ENCODE data around the gene CEP70.
"Not testable (repeated sequence)": the region's sequence is repeated elsewhere in the genome, so short reads cannot be mapped to it uniquely, and the experiment has no call there.

Gene CEP70

DNA sequence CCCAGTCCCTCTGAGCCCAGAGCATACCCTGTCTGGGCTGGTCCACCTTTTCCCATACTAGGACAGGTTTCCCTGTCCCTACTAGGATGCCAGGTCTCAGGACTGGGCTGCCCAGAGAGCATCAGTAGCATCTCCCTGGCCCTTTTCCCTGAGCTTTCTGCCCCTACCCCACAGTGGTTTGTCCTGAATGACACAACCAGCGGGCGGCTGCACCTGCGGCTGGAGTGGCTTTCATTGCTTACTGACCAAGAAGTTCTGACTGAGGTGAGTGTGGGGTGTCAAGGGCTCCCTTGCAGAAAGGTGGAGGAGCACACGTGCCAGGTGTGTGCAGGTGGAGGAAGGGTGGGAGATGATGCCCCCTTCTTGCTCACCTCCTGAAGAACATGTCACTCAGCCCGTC is 126.1 kb downstream of the CEP70 start:
- no peak for DNase-seq

DNA sequence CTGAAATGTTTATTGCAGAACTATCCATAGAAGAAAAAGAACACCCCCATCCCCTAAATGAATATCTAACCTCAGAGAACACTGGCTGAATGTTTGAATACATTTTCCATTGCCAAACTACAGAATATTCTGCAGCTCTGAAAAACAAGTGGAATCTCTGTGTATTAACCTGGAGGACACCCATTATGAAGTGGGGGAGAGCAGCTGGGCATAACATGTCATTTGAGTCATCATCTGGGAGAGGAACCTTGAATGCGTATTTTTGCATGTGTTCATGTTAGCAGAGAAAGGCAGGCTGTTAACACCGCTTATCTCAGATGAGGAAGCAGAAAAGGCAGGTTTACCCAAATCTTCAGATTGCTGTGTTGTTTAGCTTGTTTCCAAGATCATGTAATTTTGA is 128.1 kb downstream of the CEP70 start:
- DNase-seq, result no peak

DNA sequence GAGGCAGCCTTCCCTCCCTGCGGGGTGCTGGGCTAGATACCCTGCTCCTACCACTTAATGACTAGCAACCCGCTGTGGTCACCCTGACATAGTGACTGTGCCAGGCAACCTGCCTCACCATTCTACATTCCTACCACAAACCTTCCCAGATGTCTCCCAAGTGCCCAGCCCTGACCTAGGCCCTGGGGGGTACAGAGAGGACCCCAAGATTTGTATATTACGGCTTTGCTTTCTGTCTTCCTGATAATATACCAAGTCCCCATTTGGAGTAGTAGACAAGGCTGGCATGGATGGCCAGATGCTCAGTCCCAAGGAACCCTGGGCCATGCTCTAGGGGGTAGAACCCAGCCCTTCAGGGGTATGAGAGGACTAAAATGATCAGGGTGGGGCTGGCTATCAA is 128.6 kb downstream of the CEP70 start:
- no peak for DNase-seq

DNA sequence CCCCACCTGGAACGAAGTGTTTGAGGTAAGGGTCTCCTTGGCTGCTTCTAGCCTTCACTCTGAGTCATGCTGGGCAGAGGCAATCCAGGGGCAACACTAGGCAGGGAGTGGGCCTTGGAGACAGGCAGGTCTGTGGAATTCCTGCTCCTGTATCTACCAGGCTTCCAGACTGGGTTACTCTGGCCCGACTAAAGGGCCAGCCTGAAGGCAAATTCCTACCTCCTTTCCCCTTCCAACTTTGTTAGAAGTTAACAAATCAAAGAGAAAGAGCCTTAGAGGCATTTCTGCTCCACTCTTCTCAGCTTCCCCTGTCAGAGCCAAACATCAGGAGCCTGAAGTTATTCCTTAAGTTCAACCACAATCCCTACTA is 129.6 kb downstream of the CEP70 start:
- no peak for DNase-seq

DNA sequence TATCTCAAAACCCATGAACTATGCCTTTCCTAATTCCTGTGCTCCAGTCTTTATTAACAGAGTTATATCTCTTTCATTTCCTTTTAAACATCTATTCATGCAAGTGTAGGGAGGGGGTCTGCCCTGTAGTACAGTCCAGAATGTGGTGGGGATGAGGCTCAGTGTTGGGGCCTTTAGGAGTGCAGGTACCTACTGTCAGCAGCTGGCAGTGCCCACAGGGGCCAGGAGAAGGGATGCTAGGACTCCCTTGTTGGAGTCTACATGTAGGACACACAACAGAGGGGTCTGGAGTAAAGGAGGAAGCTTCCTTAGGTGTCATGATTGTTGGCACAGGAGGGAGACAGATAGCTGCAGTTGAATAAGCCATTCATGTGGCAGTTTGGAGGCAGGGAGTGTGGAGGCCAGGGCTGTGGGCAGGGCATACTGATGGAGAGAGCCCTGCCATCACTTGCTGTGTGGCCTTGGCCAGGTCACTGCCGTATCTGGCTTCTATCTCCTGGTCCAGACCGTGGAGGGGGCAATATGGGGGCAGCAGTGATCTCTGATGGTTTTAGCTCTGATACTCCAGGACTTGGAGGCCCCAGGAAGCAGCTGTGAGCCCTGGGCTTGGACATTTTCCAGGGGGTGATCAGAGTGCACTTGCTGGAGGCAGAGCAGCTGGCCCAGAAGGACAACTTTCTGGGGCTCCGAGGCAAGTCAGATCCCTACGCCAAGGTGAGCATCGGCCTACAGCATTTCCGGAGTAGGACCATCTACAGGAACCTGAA is 130.2 kb downstream of the CEP70 start:
- DNase-seq, result no peak

DNA sequence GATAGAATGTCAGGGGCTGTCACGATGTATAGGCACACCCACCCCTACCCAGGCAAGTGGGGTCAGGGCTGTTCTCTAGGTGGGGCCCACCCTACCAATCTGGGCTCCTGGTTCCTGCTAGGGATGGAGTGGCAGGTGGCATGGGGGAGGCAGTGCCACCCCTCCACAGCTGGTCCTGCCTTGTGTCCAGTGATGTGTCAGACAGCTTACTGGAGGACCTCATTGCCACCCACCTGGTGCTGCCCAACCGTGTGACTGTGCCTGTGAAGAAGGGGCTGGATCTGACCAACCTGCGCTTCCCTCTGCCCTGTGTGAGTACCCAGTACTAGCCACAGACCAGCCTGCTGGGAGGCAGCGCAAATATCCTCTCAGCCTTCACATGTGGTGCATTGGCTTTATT is 132.2 kb downstream of the CEP70 start:
- DNase-seq, result no peak

DNA sequence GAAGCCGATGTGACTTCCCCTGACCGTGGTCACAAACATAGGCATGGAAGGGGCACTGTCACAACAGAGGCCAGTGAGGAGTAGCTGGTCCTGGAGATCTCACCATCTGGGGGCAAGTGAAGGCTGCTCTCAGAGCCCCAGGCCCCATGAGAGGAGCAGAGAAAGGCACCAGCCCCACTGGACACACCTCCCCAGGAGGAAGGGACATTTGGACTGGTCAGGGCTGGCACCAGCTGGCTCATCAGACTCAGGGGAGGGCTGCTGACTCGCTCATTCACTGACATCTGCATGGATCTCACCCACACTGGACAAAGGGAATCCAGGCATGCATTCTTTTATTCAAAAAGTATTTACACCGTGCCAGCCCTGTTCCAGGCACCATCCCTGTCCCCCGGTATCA is 132.8 kb downstream of the CEP70 start:
- DNase-seq, result no peak

DNA sequence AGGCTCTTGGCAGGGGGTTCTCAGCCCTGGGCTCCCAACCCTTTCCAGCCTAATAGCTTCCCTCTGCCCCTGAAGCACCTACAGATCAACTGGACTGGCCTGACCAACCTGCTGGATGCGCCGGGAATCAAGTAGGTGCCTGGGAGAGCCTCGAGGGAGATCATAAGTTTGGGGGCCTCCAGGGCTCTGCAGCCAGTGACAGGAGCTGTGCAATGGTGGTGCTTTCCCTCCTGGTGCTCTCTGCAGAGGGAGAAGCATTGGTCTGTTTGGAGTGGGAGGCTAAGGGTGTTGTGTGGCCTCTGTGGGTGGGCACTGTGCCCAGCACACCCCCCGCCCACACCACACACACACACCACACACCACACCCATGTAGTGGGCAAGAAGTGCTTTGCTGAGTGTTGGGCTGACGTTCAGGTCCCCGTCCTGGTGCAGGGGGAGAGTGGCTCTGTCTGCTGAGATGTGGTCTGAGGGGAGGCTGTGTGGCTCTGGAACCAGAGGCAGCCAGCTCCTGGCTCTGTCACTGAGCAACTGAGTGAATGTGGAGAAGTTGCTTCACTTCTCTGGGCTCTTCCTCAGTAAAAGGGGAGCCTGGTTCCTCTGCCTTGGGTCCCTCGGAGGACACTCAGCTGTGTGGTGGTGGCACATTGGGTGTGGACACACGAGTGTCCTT is 133.4 kb downstream of the CEP70 start:
- DNase-seq, result no peak

- DNase-seq, result no peak
These were observed 134.2 kb downstream of the CEP70 start for GRCh38 chr3:138459619-138460535.

GRCh38 chr3:138458774-138459499 is 135.1 kb downstream of the CEP70 start:
- DNase-seq, result no peak

- no peak for DNase-seq
These were observed 136.0 kb downstream of the CEP70 start for GRCh38 chr3:138457863-138458735.

GRCh38 chr3:138456961-138457862 is 136.8 kb downstream of the CEP70 start:
- DNase-seq, result no peak

- no peak for DNase-seq
These were observed 138.0 kb downstream of the CEP70 start for GRCh38 chr3:138455801-138456716.

DNA sequence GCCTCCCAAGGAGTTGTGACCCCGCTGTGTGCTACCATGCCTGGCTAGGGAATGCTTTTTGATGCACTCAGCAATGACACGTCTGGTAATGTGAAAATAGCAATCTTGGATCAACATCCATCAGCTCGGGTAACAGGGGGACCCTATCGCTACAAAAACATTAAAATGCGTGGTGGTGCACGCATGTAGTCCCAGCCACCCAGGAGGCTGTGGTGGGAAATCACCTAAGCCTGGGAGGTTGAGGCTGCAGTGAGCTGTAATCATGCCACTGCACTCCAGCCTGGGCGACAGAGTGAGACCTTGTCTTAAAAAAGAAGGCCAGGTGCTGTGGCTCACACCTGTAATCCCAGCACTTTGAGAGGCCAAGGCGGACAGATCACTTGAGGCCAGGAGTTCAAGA is 140.1 kb downstream of the CEP70 start:
- DNase-seq, result not testable (repeated sequence)

DNA sequence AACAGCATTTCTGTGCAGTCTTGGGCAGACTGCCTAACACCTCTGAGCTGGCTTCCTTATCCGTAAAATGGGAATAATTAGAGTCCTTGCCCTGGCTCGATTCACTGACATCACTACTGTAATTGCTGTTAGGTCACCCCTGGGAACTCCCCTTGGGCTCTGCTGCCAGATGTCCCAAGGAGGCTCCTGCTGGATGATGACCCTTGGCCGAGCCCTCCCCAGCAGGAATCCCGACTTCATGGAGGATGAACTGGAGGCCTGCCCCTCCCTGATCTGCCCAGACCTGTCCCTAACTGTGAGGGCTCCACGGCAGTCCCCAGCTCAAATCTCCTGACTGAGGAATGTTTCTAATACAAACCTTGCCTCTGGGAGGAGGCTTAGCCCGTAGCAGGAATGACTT is 141.6 kb downstream of the CEP70 start:
- no peak for DNase-seq

- no peak for DNase-seq
These were observed 142.4 kb downstream of the CEP70 start for GRCh38 chr3:138451595-138452162.

DNA sequence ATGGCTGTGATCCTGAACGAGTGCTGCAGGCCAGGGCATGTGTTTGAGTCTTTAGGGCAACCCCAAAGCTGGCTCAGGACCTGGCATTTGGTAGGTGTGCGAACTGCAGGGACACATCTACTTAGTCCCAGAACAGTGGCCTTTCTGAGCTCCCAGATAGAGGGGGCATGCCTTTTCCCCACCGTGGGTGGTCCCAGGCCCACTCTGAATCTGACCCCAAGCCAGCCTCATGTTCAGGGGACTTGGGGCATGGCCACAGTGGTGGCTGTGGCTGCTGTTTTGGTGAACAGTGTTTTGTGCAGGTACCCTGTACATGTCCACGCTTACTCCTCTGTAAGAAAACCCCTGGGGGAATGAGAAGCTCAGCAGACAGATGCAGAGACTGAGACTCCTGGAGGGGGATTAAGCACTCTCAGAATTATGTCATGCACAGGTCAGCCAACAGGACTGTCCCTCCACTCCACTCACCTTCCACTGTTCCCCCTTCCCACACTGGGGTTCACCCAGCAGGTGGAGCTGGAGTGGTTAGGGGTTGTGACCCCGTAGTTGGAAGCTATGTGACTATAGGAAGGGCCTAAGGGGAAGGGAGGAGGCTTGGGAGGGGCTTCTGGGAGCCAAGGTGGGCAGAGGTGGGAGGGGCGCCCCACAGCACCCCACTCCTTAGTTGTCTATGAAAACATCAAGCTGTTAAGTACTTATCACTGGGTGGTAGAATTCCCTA is 143.2 kb downstream of the CEP70 start:
- no peak for DNase-seq

- no peak for DNase-seq
These were observed 143.9 kb downstream of the CEP70 start for GRCh38 chr3:138450181-138450580.

DNA sequence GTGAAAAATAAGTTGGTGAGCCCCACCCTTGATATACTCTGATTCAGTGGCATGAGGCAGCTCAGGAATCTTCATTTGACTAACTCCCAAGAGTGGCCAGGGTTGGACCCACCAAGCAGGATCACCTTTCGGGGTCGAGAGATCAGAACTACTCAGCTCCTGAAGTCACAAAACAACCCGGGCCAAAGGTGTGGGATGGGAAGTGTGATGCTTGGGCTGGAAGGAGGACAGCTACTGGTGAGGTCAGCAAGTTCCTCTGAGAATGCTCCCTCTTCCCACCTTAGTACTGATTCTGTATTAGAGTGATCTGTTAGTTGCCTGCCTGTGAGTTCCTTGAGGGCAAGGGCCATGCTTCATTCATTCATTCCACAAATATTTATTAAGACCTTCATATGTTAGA is 144.6 kb downstream of the CEP70 start:
- no peak for DNase-seq

Data from hematopoietic multipotent progenitor cell treated with erythropoietin and hydrocortisone succinate and interleukin-3 and kit ligand, for 8 days (in vitro differentiated cells).